ENCODE data around the gene YJEFN3. TPM values are rescaled to one million over a fixed set of nuclear protein-coding genes. Genes with fewer than 3 reads are reported as not detected.
A peak's percentile ranks its signal among the peaks of the same experiment; 100 is the strongest.

Gene YJEFN3
- polyA plus RNA-seq, 2 of the 4 experiments (the other 2 are of a cell fraction): 3.2 to 7.2 TPM

DNA sequence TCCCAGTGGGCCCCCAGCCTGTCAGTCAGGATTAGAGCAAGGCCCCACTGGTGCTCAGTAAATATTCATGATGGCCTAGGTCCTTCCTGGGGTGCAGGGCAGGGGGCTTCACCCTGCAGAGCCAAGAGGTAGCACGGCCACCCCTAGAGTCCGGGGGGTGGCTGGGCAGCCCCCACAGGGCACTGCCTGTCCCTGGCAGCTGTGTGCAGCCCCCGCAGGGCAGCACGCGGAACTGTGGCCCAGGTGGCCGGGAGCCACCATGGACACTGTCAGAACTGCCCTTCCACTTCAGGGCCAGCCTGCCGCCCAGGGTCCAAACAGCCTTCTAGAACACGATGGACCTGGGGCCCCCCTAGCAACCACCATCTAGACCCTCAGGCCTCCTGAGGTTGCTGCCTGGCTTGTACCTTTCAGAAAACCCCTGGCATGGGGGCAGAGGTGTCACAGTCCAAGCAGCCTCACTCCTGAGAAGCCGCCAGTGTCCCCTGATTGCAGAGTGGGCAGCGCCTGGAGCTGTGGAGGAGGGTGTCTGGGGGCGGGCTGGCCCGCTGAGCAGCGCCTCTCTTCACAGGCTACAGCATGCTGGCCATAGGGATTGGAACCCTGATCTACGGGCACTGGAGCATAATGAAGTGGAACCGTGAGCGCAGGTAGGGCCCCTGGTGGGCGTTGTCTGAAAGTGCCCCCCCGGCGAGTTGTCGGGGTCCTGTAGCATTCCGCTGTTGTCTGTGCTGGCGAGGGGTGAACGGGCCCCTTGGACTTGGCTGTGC, 2.9 kb upstream of the YJEFN3 start:
- CTCF ChIA-PET: interaction anchor here (0.6 to 0.8 kb wide), 2 partner anchors 35 to 450 kb away, joined by 3 read pairs; no protein-coding TSS in a partner anchor
- POLR2A ChIA-PET: no interaction called here
- no peak overlapping the region for H3K4me3 ChIP-seq
- FAIRE-seq: no peak
- no peaks in the 10 kb centered on the region for H3K4me1 ChIP-seq
- H3K4me2 ChIP-seq: no peak overlapping the region
- no peak for ATAC-seq
- H3K9me3 ChIP-seq: no peaks in the 10 kb centered on the region
- TF ChIP-seq ZNF302 (CRISPR knock-in tag; IDR thresholded peaks at IDR 0.05): no peak
- no peak overlapping the region for H3K27ac ChIP-seq
- DNase-seq (ENCODE audit: low read depth in 1 of 2, low spot score in 1 of 2): no peak
- WGBS (ENCODE audit: missing lambda C conversion rate): 86% methylated on average over 2 of the region's 23 CpGs

DNA sequence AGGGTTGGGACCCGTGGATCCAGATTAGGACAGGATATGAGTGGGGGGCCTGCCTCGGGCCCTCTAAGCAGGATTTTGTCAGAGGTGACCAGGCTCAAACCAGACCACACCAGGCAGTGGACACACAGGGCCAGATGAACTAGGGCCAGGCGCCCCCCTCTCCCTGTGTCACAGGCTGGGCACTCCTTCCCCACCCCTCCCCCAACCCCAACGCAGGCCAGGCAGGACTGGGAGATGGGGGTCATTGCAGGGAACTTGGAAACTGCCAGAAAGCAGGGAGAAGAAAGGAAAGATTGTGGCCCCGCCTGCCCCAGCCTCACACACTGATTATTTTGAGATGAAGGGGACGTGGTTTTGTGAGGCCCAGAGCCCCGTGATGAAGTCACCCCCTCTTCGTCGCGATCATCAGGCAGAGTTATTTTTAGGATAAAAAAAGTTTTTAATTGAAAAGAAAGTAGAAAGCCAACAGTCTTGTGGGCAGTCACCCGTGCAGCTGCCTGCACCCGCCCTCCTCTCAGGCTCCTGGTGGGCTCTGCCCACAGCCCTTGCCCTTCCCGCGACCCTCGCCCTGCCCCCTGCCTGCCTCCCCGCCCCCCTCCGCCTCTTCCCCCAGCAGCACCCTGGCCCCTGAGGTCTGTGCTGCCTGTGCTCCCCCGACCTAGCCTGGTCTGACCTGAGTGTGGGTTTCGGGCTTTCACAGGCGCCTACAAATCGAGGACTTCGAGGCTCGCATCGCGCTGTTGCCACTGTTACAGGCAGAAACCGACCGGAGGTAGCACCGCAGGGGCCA, 1.9 kb upstream of the YJEFN3 start:
- 90% methylated on average over 14 of the region's 28 CpGs for WGBS (ENCODE audit: missing lambda C conversion rate)
- ChIA-PET CTCF (interaction anchor here (6.4 kb wide), 1 partner anchor 26 kb away, joined by 79 read pairs; no protein-coding TSS in a partner anchor), POLR2A (no interaction called here)

DNA sequence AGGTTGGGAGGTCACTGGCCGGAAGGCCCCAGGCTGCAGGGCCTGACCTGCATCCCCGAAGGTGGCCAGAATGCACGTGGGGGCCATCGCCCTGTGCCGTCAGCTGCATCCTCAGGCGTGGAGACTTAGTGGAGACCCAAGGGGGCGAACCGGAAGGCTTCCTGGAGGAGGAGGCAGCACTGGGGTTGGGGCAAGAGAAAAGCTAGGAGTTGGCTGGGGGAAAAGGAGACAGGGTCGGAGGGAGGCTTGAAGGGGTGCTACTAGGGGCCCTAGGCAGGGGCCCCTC, 1.4 kb upstream of the YJEFN3 start:
- TF ChIP-seq ZFP36 (IDR thresholded peaks at IDR 0.05; ENCODE audit: borderline replicate concordance, partially characterized antibody) (peak; percentile 40), ZNF302 (CRISPR knock-in tag; IDR thresholded peaks at IDR 0.05) (no peak)
- 97% methylated on average over 9 of the region's 9 CpGs for WGBS (ENCODE audit: missing lambda C conversion rate)
- Histone ChIP-seq H3K27ac (no peak overlapping the region), H3K4me2 (no peak overlapping the region), H3K9me3 (no peaks in the 10 kb centered on the region), H3K4me3 (no peak overlapping the region), H3K4me1 (no peaks in the 10 kb centered on the region)
- ATAC-seq (no peak), FAIRE-seq (no peak), DNase-seq (ENCODE audit: low read depth in 1 of 2, low spot score in 1 of 2) (no peak)
- ChIA-PET POLR2A (no interaction called here), CTCF (interaction anchor here (2.3 to 6.4 kb wide), 2 partner anchors 25 to 117 kb away, joined by 11 to 79 read pairs; partner anchors contain the start of gene GMIP)

More for the DNA sequence above, 1.9 kb upstream of the YJEFN3 start:
- DNase-seq (ENCODE audit: low read depth in 1 of 2, low spot score in 1 of 2): no peak
- H3K4me2 ChIP-seq: no peak overlapping the region
- TF ChIP-seq EP300 (IDR thresholded peaks at IDR 0.05) (no peak), JUNB (IDR thresholded peaks at IDR 0.05) (no peak), ZSCAN20 (CRISPR knock-in tag; IDR thresholded peaks at IDR 0.05) (no peak), EHF (CRISPR knock-in tag; IDR thresholded peaks at IDR 0.05) (no peak), MAFK (IDR thresholded peaks at IDR 0.05; ENCODE audit: partially characterized antibody) (no peak), NPAS2 (CRISPR knock-in tag; IDR thresholded peaks at IDR 0.05; ENCODE audit: borderline replicate concordance) (no peak), CBX8 (IDR thresholded peaks at IDR 0.05) (no peak), MYC (IDR thresholded peaks at IDR 0.05; ENCODE audit: borderline replicate concordance, low read length) (no peak), TFCP2L1 (CRISPR knock-in tag; IDR thresholded peaks at IDR 0.05) (no peak)
- TF ChIP-seq, protein P1, sequence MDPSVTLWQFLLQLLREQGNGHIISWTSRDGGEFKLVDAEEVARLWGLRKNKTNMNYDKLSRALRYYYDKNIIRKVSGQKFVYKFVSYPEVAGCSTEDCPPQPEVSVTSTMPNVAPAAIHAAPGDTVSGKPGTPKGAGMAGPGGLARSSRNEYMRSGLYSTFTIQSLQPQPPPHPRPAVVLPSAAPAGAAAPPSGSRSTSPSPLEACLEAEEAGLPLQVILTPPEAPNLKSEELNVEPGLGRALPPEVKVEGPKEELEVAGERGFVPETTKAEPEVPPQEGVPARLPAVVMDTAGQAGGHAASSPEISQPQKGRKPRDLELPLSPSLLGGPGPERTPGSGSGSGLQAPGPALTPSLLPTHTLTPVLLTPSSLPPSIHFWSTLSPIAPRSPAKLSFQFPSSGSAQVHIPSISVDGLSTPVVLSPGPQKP (IDR thresholded peaks at IDR 0.05; ENCODE audit: low read depth, low read length): no peak
- TF ChIP-seq, protein P2, sequence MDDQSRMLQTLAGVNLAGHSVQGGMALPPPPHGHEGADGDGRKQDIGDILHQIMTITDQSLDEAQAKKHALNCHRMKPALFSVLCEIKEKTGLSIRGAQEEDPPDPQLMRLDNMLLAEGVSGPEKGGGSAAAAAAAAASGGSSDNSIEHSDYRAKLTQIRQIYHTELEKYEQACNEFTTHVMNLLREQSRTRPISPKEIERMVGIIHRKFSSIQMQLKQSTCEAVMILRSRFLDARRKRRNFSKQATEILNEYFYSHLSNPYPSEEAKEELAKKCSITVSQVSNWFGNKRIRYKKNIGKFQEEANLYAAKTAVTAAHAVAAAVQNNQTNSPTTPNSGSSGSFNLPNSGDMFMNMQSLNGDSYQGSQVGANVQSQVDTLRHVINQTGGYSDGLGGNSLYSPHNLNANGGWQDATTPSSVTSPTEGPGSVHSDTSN (IDR thresholded peaks at IDR 0.05): no peak
- TF ChIP-seq, protein P3, sequence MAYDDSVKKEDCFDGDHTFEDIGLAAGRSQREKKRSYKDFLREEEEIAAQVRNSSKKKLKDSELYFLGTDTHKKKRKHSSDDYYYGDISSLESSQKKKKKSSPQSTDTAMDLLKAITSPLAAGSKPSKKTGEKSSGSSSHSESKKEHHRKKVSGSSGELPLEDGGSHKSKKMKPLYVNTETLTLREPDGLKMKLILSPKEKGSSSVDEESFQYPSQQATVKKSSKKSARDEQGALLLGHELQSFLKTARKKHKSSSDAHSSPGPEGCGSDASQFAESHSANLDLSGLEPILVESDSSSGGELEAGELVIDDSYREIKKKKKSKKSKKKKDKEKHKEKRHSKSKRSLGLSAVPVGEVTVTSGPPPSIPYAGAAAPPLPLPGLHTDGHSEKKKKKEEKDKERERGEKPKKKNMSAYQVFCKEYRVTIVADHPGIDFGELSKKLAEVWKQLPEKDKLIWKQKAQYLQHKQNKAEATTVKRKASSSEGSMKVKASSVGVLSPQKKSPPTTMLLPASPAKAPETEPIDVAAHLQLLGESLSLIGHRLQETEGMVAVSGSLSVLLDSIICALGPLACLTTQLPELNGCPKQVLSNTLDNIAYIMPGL (CRISPR knock-in tag; IDR thresholded peaks at IDR 0.05; ENCODE audit: borderline replicate concordance): no peak
- TF ChIP-seq, protein P4, sequence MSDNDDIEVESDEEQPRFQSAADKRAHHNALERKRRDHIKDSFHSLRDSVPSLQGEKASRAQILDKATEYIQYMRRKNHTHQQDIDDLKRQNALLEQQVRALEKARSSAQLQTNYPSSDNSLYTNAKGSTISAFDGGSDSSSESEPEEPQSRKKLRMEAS (IDR thresholded peaks at IDR 0.05): no peak
- TF ChIP-seq, protein P5, sequence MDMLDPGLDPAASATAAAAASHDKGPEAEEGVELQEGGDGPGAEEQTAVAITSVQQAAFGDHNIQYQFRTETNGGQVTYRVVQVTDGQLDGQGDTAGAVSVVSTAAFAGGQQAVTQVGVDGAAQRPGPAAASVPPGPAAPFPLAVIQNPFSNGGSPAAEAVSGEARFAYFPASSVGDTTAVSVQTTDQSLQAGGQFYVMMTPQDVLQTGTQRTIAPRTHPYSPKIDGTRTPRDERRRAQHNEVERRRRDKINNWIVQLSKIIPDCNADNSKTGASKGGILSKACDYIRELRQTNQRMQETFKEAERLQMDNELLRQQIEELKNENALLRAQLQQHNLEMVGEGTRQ (IDR thresholded peaks at IDR 0.05): no peak
- TF ChIP-seq, protein P6, sequence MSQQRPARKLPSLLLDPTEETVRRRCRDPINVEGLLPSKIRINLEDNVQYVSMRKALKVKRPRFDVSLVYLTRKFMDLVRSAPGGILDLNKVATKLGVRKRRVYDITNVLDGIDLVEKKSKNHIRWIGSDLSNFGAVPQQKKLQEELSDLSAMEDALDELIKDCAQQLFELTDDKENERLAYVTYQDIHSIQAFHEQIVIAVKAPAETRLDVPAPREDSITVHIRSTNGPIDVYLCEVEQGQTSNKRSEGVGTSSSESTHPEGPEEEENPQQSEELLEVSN (IDR thresholded peaks at IDR 0.05; ENCODE audit: borderline replicate concordance, low read depth): no peak
- H3K9me3 ChIP-seq: no peaks in the 10 kb centered on the region
- no peak overlapping the region for H3K27ac ChIP-seq
- no peak for FAIRE-seq
- H3K4me1 ChIP-seq: no peaks in the 10 kb centered on the region
- no peak for ATAC-seq
- H3K4me3 ChIP-seq: no peak overlapping the region

All from A549 (cell line).